NCI-H2029 (cell line): ENCODE results near the gene CDPF1.

ENCODE experiments used
- DNase-seq: peaks from one replicate; lab custom pipeline; 2025; lab: John Stamatoyannopoulos, UW

CDPF1 gene, protein sequence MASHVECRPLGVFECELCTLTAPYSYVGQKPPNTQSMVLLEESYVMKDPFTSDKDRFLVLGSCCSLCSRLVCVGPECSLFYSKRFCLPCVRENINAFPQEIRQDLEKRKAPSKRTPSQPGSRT

DNA sequence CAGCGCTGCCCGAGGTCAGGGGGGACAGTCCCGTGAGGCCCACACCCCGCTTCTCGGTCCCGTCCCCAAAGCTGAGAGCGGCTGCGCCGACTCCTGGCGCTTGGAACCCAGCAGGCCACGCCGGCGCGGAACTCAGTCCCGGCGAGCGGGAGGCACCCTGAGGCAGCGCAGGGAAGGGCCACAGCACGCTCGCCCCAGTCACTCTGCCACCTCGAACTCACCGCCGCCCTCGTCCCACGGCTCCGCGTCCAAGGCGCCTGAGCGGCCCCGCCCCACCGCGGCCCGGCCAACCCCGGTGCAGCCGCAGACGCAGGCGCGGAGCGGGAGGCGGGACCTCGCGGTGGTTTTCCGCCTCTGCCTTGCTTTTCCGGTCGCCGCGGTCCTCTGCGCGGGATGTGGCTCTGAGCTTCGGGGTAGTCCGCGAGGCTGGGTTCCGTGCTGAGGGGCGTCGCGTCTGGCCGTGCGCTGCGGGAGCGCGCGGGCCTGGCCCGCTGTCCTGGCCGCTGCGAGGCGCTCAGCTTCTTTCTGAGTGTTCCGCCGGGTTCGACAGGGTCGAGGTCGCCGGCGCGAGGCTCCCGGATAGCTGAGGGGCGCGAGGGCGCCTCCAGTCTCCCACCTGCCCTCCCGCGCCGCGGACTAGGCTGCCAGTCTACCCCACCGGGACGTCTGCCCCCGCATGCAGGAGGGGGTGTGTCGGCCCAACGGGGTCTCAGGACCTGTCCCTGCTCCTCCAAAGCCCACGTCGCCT is at the start of gene CDPF1:
TSS of gene CDPF1 (minus strand) at position 259 of the 748 bp plus-strand sequence. CDS start 2,009 bp downstream, outside the sequence.
- peak; percentile 83 for DNase-seq

DNA sequence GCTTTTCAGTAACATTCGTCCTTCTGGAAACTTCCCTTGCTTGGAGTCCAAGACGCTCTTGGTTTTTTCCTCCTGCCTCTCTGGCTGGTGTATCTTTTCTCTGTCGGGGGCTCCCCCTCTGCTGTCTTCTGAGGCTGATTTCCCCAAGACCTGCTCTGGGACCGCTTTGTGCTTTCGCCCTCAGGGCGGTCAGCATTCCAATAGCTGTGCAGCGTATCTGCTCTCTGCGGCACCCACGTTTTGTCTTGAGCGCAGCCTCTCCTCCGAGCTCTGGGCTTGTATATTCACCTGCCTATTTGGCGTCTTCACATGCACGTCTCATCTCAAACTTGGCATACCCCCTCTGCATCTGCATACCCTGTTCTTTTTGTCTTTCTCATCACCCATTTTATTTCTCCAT is 49.0 kb upstream of the CDPF1 start:
- DNase-seq: no peak

DNA sequence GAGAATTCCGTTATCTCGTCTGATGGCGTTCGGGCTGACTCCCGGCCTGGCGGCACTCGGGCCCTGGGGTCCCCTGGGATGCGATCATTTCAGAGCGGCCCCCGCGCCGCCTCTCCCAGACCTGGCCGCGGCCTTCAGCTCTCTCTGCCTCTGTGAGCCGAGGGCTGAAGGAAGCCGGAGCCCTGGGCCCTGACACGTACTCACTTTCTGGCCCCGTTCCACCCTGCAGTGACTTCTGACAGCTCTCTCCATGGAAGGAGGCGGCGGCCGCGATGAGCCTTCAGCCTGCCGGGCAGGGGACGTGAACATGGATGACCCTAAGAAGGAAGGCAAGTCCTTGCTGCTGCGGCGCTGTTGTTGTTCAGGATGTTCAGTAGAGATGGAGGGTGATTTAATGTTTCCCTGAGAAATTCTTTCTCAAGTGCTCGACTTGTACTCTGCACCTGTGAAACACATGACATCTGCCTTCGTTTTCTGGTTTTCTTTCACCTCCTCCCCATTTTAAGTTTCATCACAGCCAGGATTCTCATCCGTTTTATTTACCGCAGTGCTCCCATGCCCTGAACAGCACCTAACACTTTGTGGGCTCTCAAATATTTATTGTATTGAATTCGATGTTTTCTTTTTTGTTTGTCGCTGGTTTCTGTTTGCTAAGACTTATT is 47.2 kb upstream of the CDPF1 start:
- no peak for DNase-seq

DNA sequence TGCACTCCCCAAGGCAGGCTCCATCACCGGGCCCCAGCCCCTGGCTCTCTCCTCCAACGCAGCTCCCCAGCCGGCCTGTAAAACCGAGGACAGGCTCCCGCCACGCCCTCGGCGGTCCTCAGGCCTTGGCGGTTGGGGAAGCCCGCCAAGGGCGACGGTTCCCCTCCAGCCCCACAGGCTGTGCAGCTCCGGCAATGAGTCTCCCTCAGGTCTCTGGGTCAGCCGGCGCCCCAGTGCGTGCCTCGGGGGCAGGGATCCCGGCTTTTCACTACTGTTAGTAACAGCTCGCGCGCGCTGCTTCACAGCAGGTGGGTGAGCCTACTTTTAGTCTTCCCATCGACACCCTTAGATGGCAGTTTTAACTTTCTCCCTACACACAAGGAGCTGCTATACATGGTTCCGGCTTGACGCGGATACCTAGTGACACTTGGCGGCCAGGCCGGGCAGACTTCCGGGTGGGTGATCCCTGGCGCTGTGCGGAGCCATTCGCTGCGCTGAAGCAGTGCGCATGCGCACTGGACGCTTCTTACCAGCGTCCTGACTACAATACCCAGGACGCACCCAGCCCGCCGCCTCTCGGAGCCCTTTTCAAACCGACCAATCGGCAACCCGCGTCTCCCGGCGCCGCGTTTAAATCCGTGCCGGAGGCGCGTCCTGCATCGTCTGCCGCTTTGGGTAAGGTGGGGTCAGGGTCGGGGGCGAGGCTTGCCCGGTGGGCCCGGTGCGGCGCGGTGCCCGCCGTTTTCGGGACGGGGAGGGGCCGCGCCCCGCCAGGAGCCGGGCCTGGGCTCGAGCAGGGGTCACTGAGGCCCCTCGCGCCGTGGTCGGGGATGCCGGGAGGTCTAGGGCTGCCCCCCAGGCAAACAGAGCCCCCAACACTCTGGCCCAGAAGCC is 46.4 kb upstream of the CDPF1 start, which contains the start of gene GTSE1:
TSS of gene GTSE1 (plus strand) at position 614 of the 894 bp plus-strand sequence. CDS start 531 bp downstream, outside the sequence.
- DNase-seq: peak; percentile 93

DNA sequence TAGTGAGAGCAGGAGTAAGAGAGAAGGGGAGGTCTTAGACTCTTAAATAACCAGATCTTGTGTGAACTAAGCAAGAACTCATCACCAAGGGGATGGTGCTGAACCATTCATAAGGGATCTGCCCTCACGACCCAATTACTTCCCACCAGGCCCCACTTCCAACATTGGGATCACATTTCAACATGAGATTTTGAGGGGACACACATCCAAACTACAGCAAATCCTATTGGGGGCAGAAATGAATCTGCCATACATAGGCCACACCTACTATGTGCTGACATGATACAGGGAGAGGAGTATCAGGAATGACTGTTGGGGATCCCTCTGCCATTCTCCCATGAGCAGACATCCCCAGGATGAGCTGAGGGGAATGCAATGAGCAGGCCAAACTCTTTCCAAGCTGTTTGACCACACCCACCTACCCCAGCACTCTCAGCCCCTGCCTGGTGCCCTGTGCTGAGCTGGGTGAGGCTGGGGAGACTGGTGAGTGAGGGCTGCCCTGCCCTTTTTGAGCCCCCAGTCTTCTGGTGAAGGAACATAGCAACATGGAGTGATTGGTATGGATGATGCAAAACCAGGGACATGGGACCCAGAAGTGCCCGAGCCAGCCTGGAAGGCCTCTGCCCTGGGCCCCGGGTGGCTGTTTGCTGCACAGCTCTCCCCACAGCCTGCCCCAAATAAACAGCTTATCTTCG is 45.3 kb upstream of the CDPF1 start:
- no peak for DNase-seq

DNA sequence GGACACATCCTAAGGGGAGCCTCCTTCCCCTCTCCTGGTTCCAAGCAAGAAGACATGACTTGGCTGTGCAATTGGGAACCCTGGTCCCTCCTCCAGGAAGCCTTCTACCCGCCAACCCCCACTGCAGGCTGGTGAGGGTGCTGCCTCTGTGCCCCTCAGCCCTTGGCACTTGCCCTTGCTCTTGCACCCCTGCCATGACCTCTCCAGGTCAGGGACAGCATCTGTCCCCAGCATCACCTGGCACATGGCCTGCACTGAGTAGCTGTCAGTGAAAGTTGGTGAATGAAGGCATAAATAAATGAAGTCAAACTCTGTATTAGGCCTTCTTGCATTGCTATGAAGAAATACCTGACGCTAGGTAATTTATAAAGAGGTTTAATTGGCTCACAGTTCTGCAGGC is 44.7 kb upstream of the CDPF1 start:
- no peak for DNase-seq

DNA sequence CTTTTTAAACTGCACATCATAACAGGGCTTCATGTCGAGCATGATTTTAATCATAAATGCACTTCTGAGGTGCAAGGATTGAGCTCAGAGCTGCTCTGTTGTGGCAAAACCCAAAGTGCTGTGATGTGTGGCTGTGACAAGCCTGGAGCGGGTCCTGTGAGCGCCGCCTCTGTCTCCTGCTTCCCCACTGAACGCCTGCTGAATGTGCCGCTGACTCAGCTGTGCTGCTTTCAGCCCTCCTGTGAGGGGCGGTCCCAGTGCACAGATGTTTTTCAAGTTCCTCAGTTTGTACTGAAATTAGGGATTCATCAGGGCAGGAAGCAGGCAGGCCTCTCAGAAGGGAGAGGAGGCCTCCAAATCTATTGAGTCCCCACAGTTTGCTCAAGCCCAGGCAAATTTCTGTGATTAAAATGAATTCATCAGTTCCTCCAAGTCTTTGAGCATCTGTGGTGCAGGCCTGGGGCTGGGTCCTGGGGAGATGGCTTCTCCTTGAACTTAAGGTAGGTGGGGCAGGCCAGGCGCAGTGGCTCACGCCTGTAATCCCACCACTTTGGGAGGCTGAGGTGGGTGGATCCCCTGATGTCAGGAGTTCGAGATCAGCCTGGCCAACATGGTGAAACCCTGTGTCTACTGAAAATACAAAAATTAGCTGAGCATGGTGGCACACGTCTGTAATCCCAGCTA is 43.6 kb upstream of the CDPF1 start:
- no peak for DNase-seq

DNA sequence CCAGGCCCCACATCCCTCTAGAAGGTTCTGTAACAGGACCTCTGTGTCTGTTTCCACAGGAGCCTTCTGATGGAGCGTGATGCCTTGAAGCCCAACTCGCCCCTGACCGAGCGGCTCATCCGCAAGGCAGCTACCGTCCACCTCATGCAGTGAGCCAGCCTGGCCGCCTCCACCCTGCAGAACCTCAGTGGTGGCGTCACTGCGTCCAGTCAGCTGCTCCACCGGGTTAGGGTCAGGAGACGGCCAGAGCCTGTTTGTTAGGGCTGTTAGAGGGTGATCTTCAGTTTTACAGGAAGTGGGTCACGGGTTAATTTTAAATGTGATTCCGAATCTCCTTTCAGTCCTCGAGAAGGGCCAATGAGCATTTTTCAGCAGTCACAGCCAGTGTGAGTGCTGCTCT is 42.6 kb upstream of the CDPF1 start:
- no peak for DNase-seq

DNA sequence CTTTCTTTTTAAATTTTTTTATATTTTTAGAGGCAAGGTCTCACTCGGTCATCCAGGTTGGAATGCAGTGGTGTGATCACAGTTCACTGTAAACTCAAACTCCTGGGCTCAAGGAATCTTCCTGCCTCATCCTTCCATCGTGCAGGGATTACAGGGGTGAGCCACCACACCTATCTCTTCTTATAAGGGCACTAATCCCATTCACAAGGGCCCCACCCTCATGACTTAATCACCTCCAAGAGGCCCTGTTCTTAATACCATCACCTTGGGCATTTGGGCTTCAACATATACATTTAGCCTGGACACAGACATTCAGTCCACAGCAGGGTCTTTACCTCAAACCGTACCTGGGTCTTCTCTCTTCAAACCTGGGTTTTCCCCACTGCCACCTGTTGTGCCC is 42.1 kb upstream of the CDPF1 start:
- DNase-seq: no peak

DNA sequence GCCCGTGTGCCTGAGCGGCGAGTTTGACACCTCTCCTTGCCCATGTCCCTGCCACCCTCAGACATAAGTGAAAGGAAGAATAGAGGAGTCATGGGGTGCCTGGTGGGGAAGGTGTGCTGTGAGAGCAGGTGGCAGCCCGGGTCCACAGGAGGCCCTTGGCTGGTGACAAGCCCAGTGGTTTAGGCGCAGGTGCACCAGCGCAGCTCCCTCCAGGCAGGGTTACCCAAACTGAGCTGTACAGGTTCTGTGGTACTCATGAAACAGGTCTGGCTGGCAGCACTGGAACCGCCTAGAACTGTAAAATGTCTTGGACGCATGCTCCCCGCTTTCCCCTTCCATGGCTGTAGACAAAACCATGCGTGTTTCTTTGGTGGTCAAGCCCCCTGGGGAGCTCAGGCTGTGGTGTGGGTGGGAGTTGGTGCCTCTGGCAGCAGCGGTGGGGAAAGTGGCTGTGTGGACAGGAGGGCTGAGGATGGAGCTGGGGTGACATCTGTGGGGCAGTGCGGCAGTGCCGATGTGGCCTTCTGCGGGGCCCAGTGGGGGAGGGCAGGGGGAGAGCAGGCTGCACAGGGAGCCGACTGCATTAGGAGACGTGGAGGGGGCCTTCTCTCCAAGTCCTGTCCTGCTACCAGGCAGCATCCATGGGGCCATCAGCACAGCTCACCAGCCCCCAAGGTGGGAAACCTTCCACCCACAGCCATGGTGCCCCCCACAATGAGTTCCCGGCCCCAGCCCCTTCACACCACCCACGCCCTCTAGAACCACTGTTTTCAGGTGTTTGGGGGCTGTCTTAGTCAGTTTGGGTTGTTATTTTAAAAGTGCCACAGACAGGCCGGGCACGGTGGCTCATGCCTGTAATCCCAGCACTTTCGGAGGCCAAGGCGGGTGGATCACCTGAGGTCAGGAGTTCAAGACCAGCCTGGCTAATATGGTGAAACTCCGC is 41.0 kb upstream of the CDPF1 start:
- DNase-seq: no peak

DNA sequence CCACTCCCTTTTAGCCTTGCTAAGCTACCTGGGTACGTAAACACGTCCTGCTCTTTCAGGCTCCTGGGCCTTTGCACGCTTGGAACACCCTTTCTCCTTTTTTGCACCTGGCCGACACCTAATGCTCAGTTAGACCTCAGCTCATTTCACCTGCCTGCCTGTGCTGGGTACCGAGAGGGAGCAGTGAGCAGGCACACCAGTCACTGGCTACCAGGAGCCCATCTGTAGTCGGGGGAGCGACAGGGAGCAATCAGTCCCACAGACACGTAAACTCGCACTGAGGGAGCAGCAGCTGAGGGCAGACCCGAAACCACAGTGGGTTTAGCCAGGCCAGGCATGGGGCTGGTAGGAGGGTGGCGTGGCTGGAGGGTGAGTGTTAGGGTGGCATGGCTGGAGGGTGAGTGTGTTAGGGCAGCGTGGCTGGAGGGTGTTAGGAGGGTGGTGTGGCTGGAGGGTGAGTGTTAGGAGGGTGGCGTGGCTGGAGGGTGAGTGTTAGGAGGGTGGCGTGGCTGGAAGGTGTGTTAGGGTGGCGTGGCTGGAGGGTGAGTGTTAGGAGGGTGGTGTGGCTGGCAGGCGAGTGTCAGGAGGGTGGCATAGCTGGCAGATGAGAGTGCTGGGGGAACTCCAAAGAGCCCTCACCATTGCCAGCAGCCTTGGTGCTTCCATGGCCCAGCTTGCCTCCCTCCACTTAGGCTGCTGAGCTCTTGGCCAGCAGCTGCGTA is 40.2 kb upstream of the CDPF1 start:
- no peak for DNase-seq

DNA sequence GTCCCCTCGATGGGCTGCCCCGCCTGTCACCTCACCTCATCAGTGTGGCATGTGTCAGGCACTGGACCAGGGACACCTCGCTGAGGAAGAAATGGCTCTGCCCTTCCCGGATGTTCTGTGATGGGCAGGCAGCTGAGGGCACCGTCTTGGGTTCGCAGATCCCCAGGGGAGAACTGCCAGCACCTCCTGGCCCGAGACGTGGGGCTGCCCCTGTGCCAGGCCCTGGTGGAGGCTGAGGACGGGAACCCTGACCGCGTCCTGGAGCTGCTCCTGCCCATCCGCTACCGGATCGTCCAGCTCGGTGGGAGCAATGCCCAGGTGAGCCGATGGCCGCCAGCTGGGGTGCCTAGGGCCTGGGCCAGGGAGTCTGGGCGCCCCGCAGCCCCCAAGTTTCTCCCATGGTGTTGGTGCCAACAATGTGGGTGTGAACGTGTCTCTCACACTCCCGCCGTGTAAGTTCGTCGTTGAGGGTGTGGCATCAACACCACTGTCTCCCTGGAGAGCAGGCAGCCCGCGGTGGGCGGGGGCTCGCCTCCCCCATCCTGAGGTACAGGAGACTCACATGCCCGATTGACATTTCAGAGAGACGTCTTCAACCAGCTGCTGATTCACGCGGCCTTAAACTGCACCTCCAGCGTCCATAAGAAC is 39.3 kb upstream of the CDPF1 start:
- no peak for DNase-seq

DNA sequence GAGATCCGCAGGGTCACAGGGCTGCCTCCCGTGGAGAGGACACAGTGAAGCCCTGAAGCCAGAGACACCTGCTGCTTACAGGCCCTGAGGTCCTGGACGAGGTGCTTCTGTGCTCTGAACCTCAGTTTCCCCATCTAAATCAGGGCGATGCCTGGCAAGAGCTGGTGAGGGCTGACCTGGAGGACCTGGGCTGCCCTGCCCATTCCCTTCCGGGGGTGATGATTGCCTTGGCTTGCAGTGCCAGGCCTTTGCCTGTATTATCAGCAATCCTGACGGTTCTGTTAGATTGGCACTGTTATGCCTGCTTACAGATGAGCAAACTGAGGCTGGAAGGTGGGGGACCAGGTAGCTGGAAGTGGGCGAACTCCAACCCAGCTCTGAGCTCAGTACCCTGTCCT is 38.8 kb upstream of the CDPF1 start:
- no peak for DNase-seq

DNA sequence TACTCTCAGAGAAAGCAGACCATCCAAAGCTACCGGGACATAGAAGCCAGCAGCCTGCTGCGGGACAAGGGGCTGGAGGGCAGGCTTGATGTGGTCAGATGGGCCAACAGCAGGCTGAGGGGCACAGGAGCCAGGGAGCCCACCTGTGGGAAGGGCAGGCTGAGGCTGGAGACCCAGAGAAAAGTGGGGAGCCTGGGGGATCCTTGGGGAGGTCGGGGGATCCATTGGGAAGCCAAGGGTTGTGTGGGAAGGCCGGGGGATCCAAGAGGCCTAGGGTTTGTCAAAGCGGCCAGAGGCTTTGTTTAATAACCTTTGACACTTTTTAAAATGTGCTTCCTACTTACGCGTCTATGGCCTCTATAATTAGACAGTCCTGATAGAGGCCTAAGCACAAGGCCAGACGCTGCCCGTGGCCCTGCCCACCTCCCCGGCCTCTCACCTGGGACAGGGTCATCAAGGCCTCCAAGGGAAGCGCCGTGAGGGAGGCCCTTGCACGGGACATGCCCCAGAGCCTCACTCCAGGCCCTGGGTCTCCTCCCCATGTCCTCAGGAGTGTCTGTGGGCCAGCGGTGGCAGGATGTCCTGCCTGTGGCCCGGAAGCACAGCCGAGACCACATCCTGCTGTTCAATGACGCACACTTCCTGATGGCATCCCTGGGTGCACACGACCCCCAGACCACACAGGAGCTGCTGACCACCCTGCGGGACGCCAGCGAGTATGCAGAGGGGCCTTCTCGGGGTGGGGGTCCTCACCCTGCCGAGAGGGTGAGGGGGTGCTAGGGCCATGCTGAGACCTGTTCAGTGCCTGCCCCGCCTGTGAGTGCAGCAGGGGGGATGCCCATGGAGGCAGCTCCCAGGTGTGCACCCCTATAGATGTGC is 38.0 kb upstream of the CDPF1 start:
- DNase-seq: no peak

DNA sequence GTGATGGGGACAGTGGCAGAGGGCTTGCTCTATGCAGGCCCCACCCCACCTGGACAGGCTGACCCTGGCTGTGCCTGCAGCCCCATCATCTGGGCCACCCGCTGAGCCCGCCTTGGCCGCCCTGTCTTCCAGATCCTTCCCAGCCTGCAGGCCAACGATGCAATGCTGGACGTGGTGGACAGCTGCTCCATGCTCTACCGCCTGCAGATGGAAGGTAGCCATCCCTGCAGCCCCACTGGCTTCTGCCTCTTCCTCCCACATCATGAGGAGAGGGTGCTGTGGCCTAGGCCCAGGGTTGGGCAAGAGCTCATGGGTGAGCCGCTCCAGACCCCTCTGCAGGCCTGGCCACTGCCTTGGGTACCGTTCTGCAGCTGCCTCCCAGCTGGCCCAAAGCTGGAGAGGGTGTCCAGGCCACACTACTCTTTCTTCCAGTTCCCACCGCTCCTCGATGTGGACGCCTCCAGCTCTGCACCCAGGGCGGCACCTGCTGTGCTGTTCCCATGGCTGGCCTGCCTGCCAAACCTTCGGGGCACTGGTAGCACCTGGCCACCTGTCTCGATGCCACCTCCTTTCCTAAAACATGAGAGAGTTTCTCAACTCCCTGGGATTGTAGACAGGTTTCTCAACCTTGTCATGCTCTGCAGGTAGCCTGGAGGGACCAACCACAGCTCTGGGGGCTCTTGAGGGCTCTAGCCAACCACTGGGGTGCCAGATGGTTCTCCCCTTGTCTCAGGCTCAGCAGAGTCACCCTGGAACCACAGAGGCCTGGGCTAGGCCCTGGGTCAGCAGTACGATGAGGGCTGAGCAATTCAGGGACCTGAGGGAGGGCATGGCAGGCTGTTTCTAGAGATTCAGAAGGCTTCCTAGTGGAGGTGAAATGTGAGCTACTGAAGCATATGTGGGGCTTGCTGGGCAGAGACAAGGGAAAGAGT is 37.1 kb upstream of the CDPF1 start:
- no peak for DNase-seq

DNA sequence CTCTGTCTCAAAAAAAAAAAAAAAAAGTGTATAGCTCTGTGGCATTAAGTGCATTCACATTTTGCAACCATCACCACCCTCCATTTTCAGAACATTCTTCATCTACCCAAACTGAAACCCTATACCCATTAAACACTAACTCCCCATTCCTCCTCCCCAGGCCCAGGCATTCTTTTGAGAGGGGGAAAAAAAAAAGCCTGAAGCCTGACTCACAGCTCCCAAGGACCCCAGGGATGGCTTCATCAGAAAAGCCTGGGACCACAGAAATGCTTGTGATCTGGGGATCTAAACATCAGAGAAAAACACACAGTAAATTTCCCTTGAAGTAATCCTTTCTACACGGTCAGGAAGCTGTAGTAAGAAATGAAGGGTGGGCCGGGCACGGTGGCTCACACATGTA is 35.9 kb upstream of the CDPF1 start:
- DNase-seq: no peak
